ENCODE results near the gene ARL3. TPM values are rescaled to one million over a fixed set of nuclear protein-coding genes. Genes with fewer than 3 reads are reported as not detected.
A peak's percentile ranks its signal among the peaks of the same experiment; 100 is the strongest.

ARL3 gene
- total RNA-seq, 1 experiment from 2014 or later = 13.3 TPM

GRCh38 chr10:102682981-102683380 lies 31.2 kb downstream of the ARL3 start:
- H3K9ac ChIP-seq (ENCODE audit: low read length) = no peak overlapping the region
- H3K27me3 ChIP-seq (ENCODE audit: insufficient read depth, low read length) = no peaks in the 10 kb centered on the region
- no peak overlapping the region for H3K27ac ChIP-seq (ENCODE audit: low read depth, low read length)
- no peak overlapping the region for H3K4me3 ChIP-seq (replicated peaks in 1 of 2; ENCODE audit: low read depth in 1 of 2, low read length in 2 of 2)
- no peak overlapping the region for H2AFZ ChIP-seq (ENCODE audit: low read depth, low read length, poor library complexity, severe bottlenecking)
- no TSS peak for BruUV-seq (replicated peaks)
- ChIA-PET CTCF (interaction anchor here (0.6 kb wide), 1 partner anchor 13 kb away, joined by 3 read pairs; no protein-coding TSS in a partner anchor), RAD21 (ENCODE audit: low non-redundant PET in 1 of 2, low total read pairs in 2 of 2, uncharacterized antibody in 2 of 2, unreplicated experiment in 2 of 2) (no interaction called here), POLR2A (no interaction called here)
- no peaks in the 10 kb centered on the region for H4K20me1 ChIP-seq (ENCODE audit: insufficient read depth)
- TF ChIP-seq ELF1 (IDR thresholded peaks at IDR 0.05; ENCODE audit: borderline replicate concordance, low read depth) (no peak), SP1 (IDR thresholded peaks at IDR 0.05; ENCODE audit: low read depth) (no peak), ZBTB33 (IDR thresholded peaks at IDR 0.05; ENCODE audit: extremely low read depth, insufficient replicate concordance, low read length) (no peak), MAX (IDR thresholded peaks at IDR 0.05) (no peak), CEBPB (IDR thresholded peaks at IDR 0.05; ENCODE audit: low read depth) (no peak), RAD21 (IDR thresholded peaks at IDR 0.05; ENCODE audit: low read depth) (no peak)
- peaks cover 2 to 5% of the 10 kb centered on the region in 2 experiments; a peak in 2 of 4 replicates for H3K36me3 ChIP-seq (ENCODE audit: control insufficient read depth in 1 of 2, insufficient read depth in 2 of 2, low read length in 2 of 2)
- H3K79me2 ChIP-seq (ENCODE audit: insufficient read depth, low read length) = no peaks in the 10 kb centered on the region
- intact Hi-C loops (cut with micrococcal nuclease) = no loop called here
- H3K4me1 ChIP-seq (ENCODE audit: control insufficient read depth in 1 of 2, insufficient read depth in 2 of 2, low read length in 2 of 2) = peaks cover 0 to 10% of the 10 kb centered on the region in 2 experiments; a peak in 2 of 4 replicates
- no peak for ATAC-seq
- no peaks in the 10 kb centered on the region for H3K9me2 ChIP-seq (ENCODE audit: insufficient read depth)
- no peak for DNase-seq (ENCODE audit: low read depth, low spot score)
- no peak overlapping the region for H3K4me2 ChIP-seq (ENCODE audit: low read length)
- no peaks in the 10 kb centered on the region for H3K9me3 ChIP-seq (ENCODE audit: control insufficient read depth in 1 of 2, insufficient read depth in 1 of 2, low read depth in 1 of 2, low read length in 2 of 2)

DNA sequence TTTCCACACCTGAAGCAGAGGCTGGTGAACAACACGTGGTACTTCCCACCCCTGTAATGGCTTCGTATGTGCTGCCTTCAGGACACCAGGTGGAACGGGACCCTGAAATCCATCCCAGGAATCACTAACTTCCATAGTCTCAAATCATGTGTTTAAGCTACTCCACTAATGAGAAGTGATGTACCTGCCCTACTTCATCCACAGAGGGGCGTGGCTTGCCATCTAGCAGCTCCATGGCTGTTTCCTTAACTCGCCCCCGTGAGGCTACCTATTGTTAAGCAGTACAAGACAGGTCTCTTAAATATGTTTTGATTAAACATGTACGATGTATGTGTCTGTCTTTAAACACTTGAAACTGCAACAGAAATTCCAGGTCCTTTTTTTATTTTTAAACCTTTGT lies 31.8 kb downstream of the ARL3 start:
- TF ChIP-seq EGR1 (IDR thresholded peaks at IDR 0.05; ENCODE audit: low read depth) = no peak
- TF ChIP-seq, protein P1, sequence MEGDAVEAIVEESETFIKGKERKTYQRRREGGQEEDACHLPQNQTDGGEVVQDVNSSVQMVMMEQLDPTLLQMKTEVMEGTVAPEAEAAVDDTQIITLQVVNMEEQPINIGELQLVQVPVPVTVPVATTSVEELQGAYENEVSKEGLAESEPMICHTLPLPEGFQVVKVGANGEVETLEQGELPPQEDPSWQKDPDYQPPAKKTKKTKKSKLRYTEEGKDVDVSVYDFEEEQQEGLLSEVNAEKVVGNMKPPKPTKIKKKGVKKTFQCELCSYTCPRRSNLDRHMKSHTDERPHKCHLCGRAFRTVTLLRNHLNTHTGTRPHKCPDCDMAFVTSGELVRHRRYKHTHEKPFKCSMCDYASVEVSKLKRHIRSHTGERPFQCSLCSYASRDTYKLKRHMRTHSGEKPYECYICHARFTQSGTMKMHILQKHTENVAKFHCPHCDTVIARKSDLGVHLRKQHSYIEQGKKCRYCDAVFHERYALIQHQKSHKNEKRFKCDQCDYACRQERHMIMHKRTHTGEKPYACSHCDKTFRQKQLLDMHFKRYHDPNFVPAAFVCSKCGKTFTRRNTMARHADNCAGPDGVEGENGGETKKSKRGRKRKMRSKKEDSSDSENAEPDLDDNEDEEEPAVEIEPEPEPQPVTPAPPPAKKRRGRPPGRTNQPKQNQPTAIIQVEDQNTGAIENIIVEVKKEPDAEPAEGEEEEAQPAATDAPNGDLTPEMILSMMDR (IDR thresholded peaks at IDR 0.05 in 2 of 3, conservative IDR thresholded peaks at IDR 0.05 in 1 of 3; ENCODE audit: borderline replicate concordance in 1 of 3, insufficient read depth in 1 of 3, low read depth in 2 of 3, low read length in 2 of 3) = 0 out of 6 replicates have a peak, but pooled peaks of 2 of the 3 experiments have one; percentile 6 to 11
- Histone ChIP-seq H4K20me1 (ENCODE audit: insufficient read depth) (no peaks in the 10 kb centered on the region), H3K9me3 (ENCODE audit: control insufficient read depth in 1 of 2, insufficient read depth in 1 of 2, low read depth in 1 of 2, low read length in 2 of 2) (no peaks in the 10 kb centered on the region), H3K9ac (ENCODE audit: low read length) (no peak overlapping the region), H3K27me3 (ENCODE audit: insufficient read depth, low read length) (no peaks in the 10 kb centered on the region), H2AFZ (ENCODE audit: low read depth, low read length, poor library complexity, severe bottlenecking) (no peak overlapping the region), H3K36me3 (ENCODE audit: control insufficient read depth in 1 of 2, insufficient read depth in 2 of 2, low read length in 2 of 2) (peaks cover 2 to 5% of the 10 kb centered on the region in 2 experiments; a peak in 2 of 4 replicates), H3K27ac (ENCODE audit: low read depth, low read length) (no peak overlapping the region), H3K4me3 (replicated peaks in 1 of 2; ENCODE audit: low read depth in 1 of 2, low read length in 2 of 2) (no peak overlapping the region), H3K79me2 (ENCODE audit: insufficient read depth, low read length) (no peaks in the 10 kb centered on the region), H3K4me1 (ENCODE audit: control insufficient read depth in 1 of 2, insufficient read depth in 2 of 2, low read length in 2 of 2) (peaks cover 0 to 10% of the 10 kb centered on the region in 2 experiments; a peak in 2 of 4 replicates), H3K9me2 (ENCODE audit: insufficient read depth) (no peaks in the 10 kb centered on the region), H3K4me2 (ENCODE audit: low read length) (no peak overlapping the region)
- ChIA-PET RAD21 (ENCODE audit: low non-redundant PET in 1 of 2, low total read pairs in 2 of 2, uncharacterized antibody in 2 of 2, unreplicated experiment in 2 of 2) (no interaction called here), POLR2A (no interaction called here), CTCF (no interaction called here)
- intact Hi-C loops (cut with micrococcal nuclease) = no loop called here
- DNase-seq (ENCODE audit: low read depth, low spot score) = no peak
- peak; percentile 50 for ATAC-seq
- no TSS peak for BruUV-seq (replicated peaks)

Measured in HCT116 (cell line).